ENCODE data around the gene IL10RB. TPM values are rescaled to one million over a fixed set of nuclear protein-coding genes. Genes with fewer than 3 reads are reported as not detected.
A peak's percentile ranks its signal among the peaks of the same experiment; 100 is the strongest.
"Not testable (repeated sequence)": the region's sequence is repeated elsewhere in the genome, so short reads cannot be mapped to it uniquely, and the experiment has no call there.

Gene IL10RB
- total RNA-seq, 2 donors from 2014 or later: 10.2 to 21.8 TPM

DNA sequence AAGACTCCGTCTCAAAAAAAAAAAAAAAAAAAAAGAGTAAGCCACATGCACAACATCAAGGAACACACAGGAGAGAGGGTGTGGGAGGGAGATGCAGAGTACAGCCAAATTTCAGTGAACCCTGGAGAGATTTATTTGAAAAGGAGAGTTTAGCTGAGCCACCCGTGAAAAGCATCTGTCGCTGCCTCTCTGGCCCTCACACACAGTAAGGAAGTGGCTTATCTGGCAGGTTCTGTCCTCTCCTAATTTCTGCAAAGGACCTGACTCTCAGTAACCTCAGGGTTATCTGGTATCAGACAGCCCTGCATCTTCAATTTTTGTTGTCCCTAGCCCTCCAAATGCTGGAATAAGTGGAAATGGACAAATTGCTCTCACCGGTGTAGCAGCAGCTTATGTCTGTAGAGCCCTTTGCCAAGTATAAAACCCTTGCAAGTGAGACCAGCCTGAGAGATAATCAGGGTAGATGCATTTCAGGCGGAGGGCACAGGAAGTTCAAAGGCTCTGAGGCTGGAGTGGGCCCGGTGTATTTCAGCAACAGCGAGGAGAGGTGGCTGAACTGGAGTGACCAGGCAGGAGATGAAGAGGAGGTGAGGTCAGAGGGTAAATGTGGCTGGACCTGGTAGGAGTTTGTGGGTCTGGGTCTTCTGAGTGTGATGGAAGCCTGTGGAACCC is 16.7 kb upstream of the IL10RB start:
- H3K36me3 ChIP-seq: peaks cover 87% of the 10 kb centered on the region
- TF ChIP-seq, protein P1, sequence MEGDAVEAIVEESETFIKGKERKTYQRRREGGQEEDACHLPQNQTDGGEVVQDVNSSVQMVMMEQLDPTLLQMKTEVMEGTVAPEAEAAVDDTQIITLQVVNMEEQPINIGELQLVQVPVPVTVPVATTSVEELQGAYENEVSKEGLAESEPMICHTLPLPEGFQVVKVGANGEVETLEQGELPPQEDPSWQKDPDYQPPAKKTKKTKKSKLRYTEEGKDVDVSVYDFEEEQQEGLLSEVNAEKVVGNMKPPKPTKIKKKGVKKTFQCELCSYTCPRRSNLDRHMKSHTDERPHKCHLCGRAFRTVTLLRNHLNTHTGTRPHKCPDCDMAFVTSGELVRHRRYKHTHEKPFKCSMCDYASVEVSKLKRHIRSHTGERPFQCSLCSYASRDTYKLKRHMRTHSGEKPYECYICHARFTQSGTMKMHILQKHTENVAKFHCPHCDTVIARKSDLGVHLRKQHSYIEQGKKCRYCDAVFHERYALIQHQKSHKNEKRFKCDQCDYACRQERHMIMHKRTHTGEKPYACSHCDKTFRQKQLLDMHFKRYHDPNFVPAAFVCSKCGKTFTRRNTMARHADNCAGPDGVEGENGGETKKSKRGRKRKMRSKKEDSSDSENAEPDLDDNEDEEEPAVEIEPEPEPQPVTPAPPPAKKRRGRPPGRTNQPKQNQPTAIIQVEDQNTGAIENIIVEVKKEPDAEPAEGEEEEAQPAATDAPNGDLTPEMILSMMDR (IDR thresholded peaks at IDR 0.05): no peak

DNA sequence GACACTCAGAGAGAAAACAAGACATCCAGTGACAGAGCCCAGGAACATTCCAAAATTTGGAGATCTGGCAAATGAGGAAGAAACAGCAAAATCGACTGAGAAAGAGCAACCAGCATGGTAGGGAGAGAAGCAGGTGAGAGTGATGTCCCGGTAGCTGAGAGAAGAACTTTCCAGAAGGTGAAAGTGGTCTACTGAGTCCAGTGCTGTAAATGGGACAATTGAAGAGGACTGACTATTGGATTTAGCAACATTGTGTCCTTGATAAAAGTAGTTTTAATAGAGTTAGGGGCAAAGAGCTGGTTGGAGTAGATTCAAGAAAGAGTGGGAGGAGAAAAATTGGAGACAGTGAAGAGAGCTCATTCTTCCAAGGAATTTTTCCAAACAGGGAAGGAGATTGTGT is 15.0 kb upstream of the IL10RB start:
- no peaks in the 10 kb centered on the region for H3K4me1 ChIP-seq
- no peaks in the 10 kb centered on the region for H3K9me3 ChIP-seq
- H3K4me3 ChIP-seq: no peak overlapping the region
- H3K27me3 ChIP-seq: no peaks in the 10 kb centered on the region
- no peak for DNase-seq (ENCODE audit: low spot score)
- no peak overlapping the region for H3K27ac ChIP-seq
- TF ChIP-seq, protein P1 (IDR thresholded peaks at IDR 0.05): no peak
- H3K36me3 ChIP-seq: peaks cover 94% of the 10 kb centered on the region

More for the DNA sequence above, 16.7 kb upstream of the IL10RB start:
- H3K27me3 ChIP-seq: no peaks in the 10 kb centered on the region
- H3K4me3 ChIP-seq: no peak overlapping the region
- no peaks in the 10 kb centered on the region for H3K9me3 ChIP-seq
- no peak for DNase-seq (ENCODE audit: low spot score)
- peaks cover 0 to 3% of the 10 kb centered on the region in 2 donors for H3K4me1 ChIP-seq
- H3K27ac ChIP-seq: no peak overlapping the region

DNA sequence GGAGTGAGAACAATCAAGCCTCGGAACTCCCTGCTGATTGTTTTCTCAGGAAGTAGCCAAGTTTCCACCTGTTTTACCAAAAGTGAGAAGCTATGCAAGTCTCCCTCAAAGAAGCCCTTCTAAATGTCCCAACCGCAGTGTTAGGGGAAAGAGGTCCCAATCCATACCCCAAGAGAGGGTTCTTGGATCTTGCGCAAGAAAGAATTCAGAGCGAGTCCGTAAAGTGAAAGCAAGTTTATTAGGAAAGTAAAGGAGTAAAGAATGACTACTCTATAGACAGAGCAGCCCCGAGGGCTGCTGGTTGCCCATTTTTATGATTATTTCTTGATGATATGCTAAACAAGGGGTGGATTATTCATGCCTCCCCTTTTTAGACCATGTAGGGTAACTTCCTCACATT is 12.8 kb upstream of the IL10RB start:
- not testable (repeated sequence) for H3K27me3 ChIP-seq; H3K4me3 ChIP-seq; H3K9me3 ChIP-seq; H3K4me1 ChIP-seq; DNase-seq (ENCODE audit: low spot score)
- Histone ChIP-seq H3K27ac (peak overlapping the region; percentile 15 to 37), H3K36me3 (peaks cover 88% of the 10 kb centered on the region)

DNA sequence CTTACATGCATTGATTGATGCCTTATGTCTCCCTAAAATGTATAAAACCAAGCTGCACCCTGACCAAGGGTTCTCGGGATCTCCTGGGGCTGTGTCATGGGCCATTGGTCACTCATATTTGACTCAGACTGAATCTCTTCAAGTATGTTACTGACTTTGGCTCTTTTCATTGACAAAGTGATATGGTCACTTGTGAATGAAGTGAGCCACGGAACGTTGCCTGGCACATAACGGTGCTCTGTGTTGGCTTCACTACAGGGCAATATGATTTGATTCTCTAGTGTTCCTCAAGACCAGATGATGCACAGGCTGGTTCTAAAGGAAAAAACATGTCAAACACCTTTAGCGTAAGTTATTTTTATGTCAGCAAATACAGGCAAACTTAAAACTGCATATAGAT is 11.4 kb upstream of the IL10RB start:
- H3K36me3 ChIP-seq: peaks cover 83% of the 10 kb centered on the region
- TF ChIP-seq, protein P1 (IDR thresholded peaks at IDR 0.05): no peak
- no peak overlapping the region for H3K27ac ChIP-seq
- no peak for DNase-seq (ENCODE audit: low spot score)
- no peaks in the 10 kb centered on the region for H3K27me3 ChIP-seq
- H3K4me3 ChIP-seq: no peak overlapping the region
- H3K9me3 ChIP-seq: no peaks in the 10 kb centered on the region
- H3K4me1 ChIP-seq: no peaks in the 10 kb centered on the region

DNA sequence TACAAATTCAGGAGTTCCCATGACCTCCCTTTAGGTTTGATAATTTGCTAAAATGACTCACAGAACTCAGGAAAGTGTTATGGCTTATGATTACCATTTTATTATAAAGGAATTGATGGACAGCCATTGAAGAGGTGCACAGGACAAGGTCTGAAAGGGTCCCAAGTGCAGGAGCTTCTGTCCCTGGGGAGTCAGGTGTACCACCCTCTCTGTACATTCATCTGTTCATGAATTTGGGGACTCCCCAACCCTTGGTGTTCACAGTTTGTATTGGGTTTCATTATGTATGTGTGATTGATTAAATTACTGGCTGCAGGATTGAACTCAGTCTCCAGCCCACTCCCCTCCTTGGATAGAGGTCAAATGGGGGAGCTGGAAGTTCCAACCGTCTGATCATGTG is 10.8 kb upstream of the IL10RB start:
- TF ChIP-seq, protein P1 (IDR thresholded peaks at IDR 0.05): no peak

DNA sequence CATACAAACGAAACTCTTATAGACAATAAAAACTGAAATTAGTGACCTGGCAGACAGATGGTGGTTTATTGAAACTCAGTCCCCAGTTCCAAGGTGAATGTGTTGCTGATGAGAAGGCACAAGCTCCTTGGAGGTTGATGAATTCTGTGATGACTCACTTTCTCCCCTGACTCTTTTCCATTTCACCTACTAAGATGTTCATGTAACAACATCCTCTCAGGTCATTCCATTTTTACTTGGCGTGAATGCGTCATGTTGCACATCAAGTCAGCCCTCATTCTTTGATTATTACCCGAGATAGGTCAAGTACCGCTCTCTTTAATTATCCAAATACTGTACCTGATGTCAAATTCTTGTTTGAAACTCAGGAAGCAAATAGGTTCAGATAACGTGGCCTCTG is 10.1 kb upstream of the IL10RB start:
- H3K27me3 ChIP-seq: no peaks in the 10 kb centered on the region
- DNase-seq (ENCODE audit: low spot score): no peak
- no peak overlapping the region for H3K27ac ChIP-seq
- no peaks in the 10 kb centered on the region for H3K4me1 ChIP-seq
- TF ChIP-seq, protein P1 (IDR thresholded peaks at IDR 0.05): no peak
- H3K4me3 ChIP-seq: no peak overlapping the region
- H3K36me3 ChIP-seq: peaks cover 73% of the 10 kb centered on the region
- H3K9me3 ChIP-seq: no peaks in the 10 kb centered on the region

More for the DNA sequence above, 10.8 kb upstream of the IL10RB start:
- Histone ChIP-seq H3K27ac (no peak overlapping the region), H3K9me3 (no peaks in the 10 kb centered on the region), H3K4me1 (no peaks in the 10 kb centered on the region), H3K4me3 (no peak overlapping the region), H3K27me3 (no peaks in the 10 kb centered on the region), H3K36me3 (peaks cover 80% of the 10 kb centered on the region)
- no peak for DNase-seq (ENCODE audit: low spot score)
